Astrocyte (in vitro differentiated cells and primary cell): ENCODE results near the gene AMDHD1. TPM values are rescaled to one million over a fixed set of nuclear protein-coding genes. Genes with fewer than 3 reads are reported as not detected.

ENCODE experiments used
- DNase-seq: peaks from one replicate; pipeline ENCODE4 v3.0.0-alpha.2; 2010; ENCODE audit warnings: low read depth
- FAIRE-seq: peaks from 2 replicates; lab custom pipeline; 2011; peaks lifted over from hg19 to GRCh38; lab: Jason Lieb, UNC
- H2AFZ ChIP-seq: 2 replicates; pipeline ENCODE4 v1.6.0; 2012; ENCODE audit warnings: low read depth, low read length, inconsistent platforms
- H3K27ac ChIP-seq: 2 replicates; pipeline ENCODE4 v1.5.1; 2011; ENCODE audit warnings: low read depth, low read length, inconsistent platforms
- H3K27me3 ChIP-seq: 2 replicates; pipeline ENCODE4 v1.6.0; 2011; ENCODE audit warnings: low read length, inconsistent platforms; ENCODE audit not compliant: insufficient read depth
- H3K36me3 ChIP-seq: 2 replicates; pipeline ENCODE4 v1.5.1; 2011; ENCODE audit warnings: low read length, inconsistent platforms; ENCODE audit not compliant: insufficient read depth
- H3K4me1 ChIP-seq: 2 replicates; pipeline ENCODE4 v1.5.1; 2011; ENCODE audit warnings: low read length, inconsistent platforms; ENCODE audit not compliant: insufficient read depth
- H3K4me2 ChIP-seq: 2 replicates; pipeline ENCODE4 v1.6.0; 2012; ENCODE audit warnings: low read length, inconsistent platforms
- H3K4me3 ChIP-seq: 2 replicates; pipeline ENCODE4 v1.5.1; 2011; ENCODE audit warnings: low read depth, mild to moderate bottlenecking, low read length, inconsistent platforms; ENCODE audit not compliant: insufficient read depth
- H3K79me2 ChIP-seq: 2 replicates; pipeline ENCODE4 v1.6.0; 2012; ENCODE audit warnings: mild to moderate bottlenecking, low read length, inconsistent platforms; ENCODE audit not compliant: insufficient read depth
- H3K9ac ChIP-seq: 2 replicates; pipeline ENCODE4 v1.6.0; 2012; ENCODE audit warnings: mild to moderate bottlenecking, low read length, inconsistent platforms
- H3K9me3 ChIP-seq: 2 replicates; pipeline ENCODE4 v1.5.1; 2012; ENCODE audit warnings: low read depth, mild to moderate bottlenecking, low read length, inconsistent platforms; ENCODE audit not compliant: insufficient read depth
- H4K20me1 ChIP-seq: 2 replicates; pipeline ENCODE4 v1.6.0; 2012; ENCODE audit warnings: low read length, inconsistent platforms; ENCODE audit not compliant: insufficient read depth
- H3K27ac Mint-ChIP-seq: one replicate; pipeline ENCODE4 v1.8.0; 2021; ENCODE audit warnings: mild to moderate bottlenecking, mixed read lengths; ENCODE audit not compliant: unreplicated experiment
- H3K27me3 Mint-ChIP-seq: one replicate; pipeline ENCODE4 v1.8.0; 2021; ENCODE audit warnings: low read depth, mixed read lengths; ENCODE audit not compliant: unreplicated experiment
- H3K36me3 Mint-ChIP-seq: one replicate; pipeline ENCODE4 v1.8.0; 2021; ENCODE audit warnings: low read depth, mixed read lengths; ENCODE audit not compliant: unreplicated experiment
- H3K4me1 Mint-ChIP-seq: one replicate; pipeline ENCODE4 v1.8.0; 2021; ENCODE audit warnings: low read depth, mixed read lengths; ENCODE audit not compliant: unreplicated experiment
- H3K4me3 Mint-ChIP-seq: one replicate; pipeline ENCODE4 v1.8.0; 2021; ENCODE audit warnings: mild to moderate bottlenecking, moderate library complexity, mixed read lengths; ENCODE audit not compliant: unreplicated experiment
- H3K9me3 Mint-ChIP-seq: one replicate; pipeline ENCODE4 v1.8.0; 2021; ENCODE audit warnings: mild to moderate bottlenecking, mixed read lengths; ENCODE audit not compliant: unreplicated experiment
- EZH2 ChIP-seq: IDR thresholded peaks from 2 replicates; pipeline ENCODE4 v1.6.1; 2012; ENCODE audit warnings: mild to moderate bottlenecking, low read length, inconsistent platforms; ENCODE audit not compliant: insufficient read depth
- total RNA-seq: library from RNA; stranded (reverse); gene quantifications from 2 replicates; pipeline ENCODE4 v1.2.1, GENCODE V29; 2021
- TF ChIP-seq, protein P1 (sequence below): IDR thresholded peaks from 2 replicates; pipeline ENCODE4 v1.5.1; 2011; ENCODE audit warnings: low read depth, mild to moderate bottlenecking, inconsistent platforms, low read length, moderate library complexity; ENCODE audit not compliant: insufficient read depth

The AMDHD1 gene
- total RNA-seq, 1 donor from 2014 or later: 0.52 TPM

DNA sequence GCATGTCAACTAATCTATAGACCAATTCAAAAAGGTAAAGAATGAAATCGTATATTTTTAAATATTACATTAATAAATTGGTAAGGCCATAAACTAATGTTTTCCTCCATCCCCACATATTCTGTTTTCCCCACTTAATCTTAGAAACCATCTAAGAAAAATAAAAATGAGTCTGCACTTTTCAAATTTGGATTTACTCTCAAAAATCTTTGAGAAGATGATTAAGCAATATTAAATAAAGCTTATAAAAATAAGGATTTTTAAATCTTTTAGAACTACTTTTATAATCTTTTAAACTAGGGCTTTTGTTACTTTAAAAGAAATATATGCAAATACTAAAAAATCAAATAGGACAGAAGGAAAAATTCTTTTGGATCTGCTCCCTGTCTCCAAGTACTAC lies 63.6 kb downstream of the AMDHD1 start:
- Histone ChIP-seq H3K4me1 (no peaks in the 10 kb centered on the region), H3K79me2 (no peaks in the 10 kb centered on the region), H3K27ac (no peak overlapping the region), H3K4me2 (no peak overlapping the region), H3K36me3 (peaks cover 8% of the 10 kb centered on the region), H3K9ac (no peak overlapping the region), H3K27me3 (no peaks in the 10 kb centered on the region), H2AFZ (no peak overlapping the region), H4K20me1 (no peaks in the 10 kb centered on the region), H3K9me3 (no peaks in the 10 kb centered on the region), H3K4me3 (no peak overlapping the region)
- H3K9me3 Mint-ChIP-seq: no peaks in the 10 kb centered on the region
- no peak for TF ChIP-seq EZH2
- FAIRE-seq (no peak), DNase-seq (no peak)
- no peaks in the 10 kb centered on the region for H3K4me1 Mint-ChIP-seq
- peaks cover 10% of the 10 kb centered on the region for H3K36me3 Mint-ChIP-seq
- no peaks in the 10 kb centered on the region for H3K27me3 Mint-ChIP-seq
- H3K27ac Mint-ChIP-seq: no peak overlapping the region
- no peak overlapping the region for H3K4me3 Mint-ChIP-seq

- FAIRE-seq (no peak), DNase-seq (no peak)
- Mint-ChIP-seq H3K27me3 (no peaks in the 10 kb centered on the region), H3K4me1 (no peaks in the 10 kb centered on the region), H3K27ac (no peak overlapping the region), H3K9me3 (no peaks in the 10 kb centered on the region), H3K36me3 (peaks cover 10% of the 10 kb centered on the region), H3K4me3 (no peak overlapping the region)
- TF ChIP-seq EZH2: no peak
- TF ChIP-seq, protein P1, sequence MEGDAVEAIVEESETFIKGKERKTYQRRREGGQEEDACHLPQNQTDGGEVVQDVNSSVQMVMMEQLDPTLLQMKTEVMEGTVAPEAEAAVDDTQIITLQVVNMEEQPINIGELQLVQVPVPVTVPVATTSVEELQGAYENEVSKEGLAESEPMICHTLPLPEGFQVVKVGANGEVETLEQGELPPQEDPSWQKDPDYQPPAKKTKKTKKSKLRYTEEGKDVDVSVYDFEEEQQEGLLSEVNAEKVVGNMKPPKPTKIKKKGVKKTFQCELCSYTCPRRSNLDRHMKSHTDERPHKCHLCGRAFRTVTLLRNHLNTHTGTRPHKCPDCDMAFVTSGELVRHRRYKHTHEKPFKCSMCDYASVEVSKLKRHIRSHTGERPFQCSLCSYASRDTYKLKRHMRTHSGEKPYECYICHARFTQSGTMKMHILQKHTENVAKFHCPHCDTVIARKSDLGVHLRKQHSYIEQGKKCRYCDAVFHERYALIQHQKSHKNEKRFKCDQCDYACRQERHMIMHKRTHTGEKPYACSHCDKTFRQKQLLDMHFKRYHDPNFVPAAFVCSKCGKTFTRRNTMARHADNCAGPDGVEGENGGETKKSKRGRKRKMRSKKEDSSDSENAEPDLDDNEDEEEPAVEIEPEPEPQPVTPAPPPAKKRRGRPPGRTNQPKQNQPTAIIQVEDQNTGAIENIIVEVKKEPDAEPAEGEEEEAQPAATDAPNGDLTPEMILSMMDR: no peak
- Histone ChIP-seq H2AFZ (no peak overlapping the region), H3K4me2 (no peak overlapping the region), H3K9me3 (no peaks in the 10 kb centered on the region), H3K27me3 (no peaks in the 10 kb centered on the region), H3K36me3 (peaks cover 12% of the 10 kb centered on the region), H4K20me1 (no peaks in the 10 kb centered on the region), H3K9ac (no peak overlapping the region), H3K79me2 (no peaks in the 10 kb centered on the region), H3K4me1 (no peaks in the 10 kb centered on the region), H3K27ac (no peak overlapping the region), H3K4me3 (no peak overlapping the region)
Observed at GRCh38 chr12:96007729-96008128, 64.6 kb downstream of the AMDHD1 start.

- H3K4me1 Mint-ChIP-seq: no peaks in the 10 kb centered on the region
- Histone ChIP-seq H2AFZ (no peak overlapping the region), H4K20me1 (no peaks in the 10 kb centered on the region), H3K4me1 (no peaks in the 10 kb centered on the region), H3K79me2 (no peaks in the 10 kb centered on the region), H3K4me3 (no peak overlapping the region), H3K27ac (no peak overlapping the region), H3K9ac (no peak overlapping the region), H3K27me3 (no peaks in the 10 kb centered on the region), H3K36me3 (peaks cover 11% of the 10 kb centered on the region), H3K9me3 (no peaks in the 10 kb centered on the region), H3K4me2 (no peak overlapping the region)
- peaks cover 4% of the 10 kb centered on the region for H3K36me3 Mint-ChIP-seq
- no peak for TF ChIP-seq EZH2
- TF ChIP-seq, protein P1: no peak
- no peak overlapping the region for H3K27ac Mint-ChIP-seq
- DNase-seq (no peak), FAIRE-seq (no peak)
- H3K9me3 Mint-ChIP-seq: no peaks in the 10 kb centered on the region
- H3K4me3 Mint-ChIP-seq: no peak overlapping the region
- no peaks in the 10 kb centered on the region for H3K27me3 Mint-ChIP-seq
Observed at GRCh38 chr12:96014943-96015599, 71.9 kb downstream of the AMDHD1 start.
